LHCN-M2 (cell line): ENCODE measurements around the gene PRTFDC1. TPM values are rescaled to one million over a fixed set of nuclear protein-coding genes. Genes with fewer than 3 reads are reported as not detected.

Experiments
- DNase-seq: peaks from one replicate; pipeline ENCODE4 v3.0.0-alpha.2; 2012; ENCODE audit warnings: low read depth
- total RNA-seq: library from RNA; depleted of rRNA; stranded (reverse); fragments of >200 nt; gene quantifications from 2 replicates; pipeline ENCODE4 v1.2.3, GENCODE V29; 2014; rRNA removed

Gene PRTFDC1
- total RNA-seq, 1 experiment from 2014 or later, result 2.2 TPM

DNA sequence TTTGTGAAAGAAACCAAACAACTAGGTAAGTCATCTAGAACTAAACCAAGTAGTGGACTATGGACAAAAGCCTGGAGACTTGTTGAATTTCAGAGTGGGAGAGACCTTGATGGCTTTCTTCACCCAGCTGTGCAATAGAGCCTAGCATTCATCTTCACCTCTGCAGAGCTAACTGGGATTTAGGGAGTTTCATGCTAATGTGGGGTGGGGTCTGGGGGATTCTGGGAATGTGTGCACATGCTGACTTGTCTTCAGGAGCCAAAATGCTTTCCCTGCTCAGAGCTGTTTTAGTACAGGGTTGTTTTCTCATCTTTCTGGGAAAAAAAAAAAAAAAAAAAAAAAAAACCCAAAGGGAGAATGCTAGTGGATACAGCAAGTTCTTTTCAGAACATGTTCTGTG is 147.4 kb downstream of the PRTFDC1 start:
- DNase-seq, result no peak

DNA sequence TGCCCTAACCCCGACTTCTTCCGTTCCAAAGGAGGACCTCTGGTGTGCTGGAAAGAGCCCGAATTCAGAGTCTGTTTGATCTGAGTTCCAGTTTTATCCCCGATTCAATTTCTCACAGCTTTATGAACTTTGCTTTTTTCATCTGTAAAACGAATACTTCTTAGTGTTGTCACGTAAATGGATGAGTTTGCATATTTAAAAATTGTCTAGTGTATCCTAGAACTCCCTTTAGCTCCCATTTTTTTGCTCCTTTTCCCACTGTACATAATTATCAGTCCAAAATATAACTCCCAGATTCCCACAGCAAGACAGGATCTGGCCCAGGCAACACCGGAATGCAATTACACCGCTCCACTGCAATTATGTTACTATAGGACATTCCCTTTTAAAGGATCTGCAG is 148.0 kb downstream of the PRTFDC1 start:
- DNase-seq, result no peak

DNA sequence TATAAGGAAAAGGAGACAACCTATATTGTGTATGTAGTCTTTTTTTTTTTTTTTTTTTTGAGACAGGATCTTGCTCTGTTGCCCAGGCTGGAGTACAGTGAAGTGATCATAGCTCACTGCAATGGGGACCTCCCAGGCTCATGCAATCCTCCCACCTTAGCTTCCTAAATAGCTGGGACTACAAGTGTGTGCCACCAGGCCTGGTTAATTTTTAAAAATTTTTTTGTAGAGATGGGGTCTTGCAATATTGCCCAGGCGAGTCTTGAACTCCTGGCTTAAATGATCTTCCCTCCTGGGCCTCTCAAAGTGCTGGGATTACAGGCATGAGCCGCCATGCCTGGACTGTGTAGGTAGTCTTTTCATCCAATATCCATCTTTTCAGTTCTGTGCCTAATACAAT is 150.0 kb downstream of the PRTFDC1 start:
- DNase-seq, result no peak

DNA sequence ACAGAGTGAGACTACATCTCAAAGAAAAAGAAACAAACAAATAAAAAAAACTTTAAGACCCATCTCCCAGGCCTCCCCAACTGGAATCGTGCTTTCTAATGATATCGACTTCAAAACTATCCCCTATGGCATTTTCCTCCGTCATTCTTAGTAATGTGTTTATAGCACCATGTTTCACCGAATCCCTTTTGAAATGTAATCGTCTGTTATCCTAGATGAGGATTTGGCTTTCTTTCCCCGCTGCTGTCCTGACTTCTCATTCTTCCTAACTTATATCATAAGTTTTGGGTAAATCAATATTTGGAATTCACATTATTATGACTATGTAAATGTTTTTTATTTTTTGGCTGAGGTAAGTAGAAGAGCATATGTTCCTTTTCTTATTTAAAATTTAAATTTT is 151.5 kb downstream of the PRTFDC1 start:
- no peak for DNase-seq

Other genes starting within 250 kb of the PRTFDC1 start
- 63.9 and 65.7 TPM in 2 replicates for gene ARHGAP21, start 228.7 kb downstream of the PRTFDC1 start, total RNA-seq
- gene ENKUR, start 63.6 kb upstream of the PRTFDC1 start, total RNA-seq, result not detected in 2 replicates
- 6.0 and 7.9 TPM in 2 replicates for gene THNSL1, start 64.0 kb upstream of the PRTFDC1 start, total RNA-seq
- gene GPR158, start 222.4 kb upstream of the PRTFDC1 start, total RNA-seq, result 1.7 and 2.1 TPM in 2 replicates